H9 (cell line): Measurements from ENCODE around the gene NIM1K. TPM values are rescaled to one million over a fixed set of nuclear protein-coding genes. Genes with fewer than 3 reads are reported as not detected.

Experiments
- DNase-seq: peaks from one replicate; pipeline ENCODE4 v3.0.0-alpha.2; 2017
- H2AFZ ChIP-seq: one replicate; pipeline ENCODE4 v1.6.1; 2013; ENCODE audit warnings: mild to moderate bottlenecking, low read length, control low read depth, moderate library complexity
- H2AK5ac ChIP-seq: 2 replicates; pipeline ENCODE4 v1.6.1; 2013; ENCODE audit warnings: low read length, control low read depth, mixed read lengths; ENCODE audit not compliant: insufficient read length
- H2BK120ac ChIP-seq: one replicate; pipeline ENCODE4 v1.6.1; 2013; ENCODE audit warnings: low read depth, mild to moderate bottlenecking, low read length, control low read depth, inconsistent platforms; ENCODE audit not compliant: poor library complexity, severe bottlenecking
- H2BK12ac ChIP-seq: 2 replicates; pipeline ENCODE4 v1.6.1; 2013; ENCODE audit warnings: low read length, control low read depth, mixed read lengths, low read depth; ENCODE audit not compliant: insufficient read length
- H2BK15ac ChIP-seq: 2 replicates; pipeline ENCODE4 v1.6.1; 2013; ENCODE audit warnings: low read depth, low read length, control low read depth
- H2BK20ac ChIP-seq: one replicate; pipeline ENCODE4 v1.6.1; 2013; ENCODE audit warnings: low read depth, mild to moderate bottlenecking, low read length, control low read depth, inconsistent platforms; ENCODE audit not compliant: poor library complexity, severe bottlenecking
- H2BK5ac ChIP-seq: 2 replicates; pipeline ENCODE4 v1.6.1; 2013; ENCODE audit warnings: low read length, control low read depth, mixed read lengths; ENCODE audit not compliant: insufficient read length
- H3K14ac ChIP-seq: 2 replicates; pipeline ENCODE4 v1.6.1; 2013; ENCODE audit warnings: low read length, control low read depth; ENCODE audit not compliant: insufficient read depth
- H3K18ac ChIP-seq: 2 replicates; pipeline ENCODE4 v1.6.1; 2013; ENCODE audit warnings: low read depth, mild to moderate bottlenecking, mixed read lengths, low read length, control low read depth; ENCODE audit not compliant: insufficient read length
- H3K23ac ChIP-seq: 2 replicates; pipeline ENCODE4 v1.6.1; 2013; ENCODE audit warnings: low read length, control low read depth, mixed read lengths, low read depth; ENCODE audit not compliant: insufficient read length
- H3K23me2 ChIP-seq: 2 replicates; pipeline ENCODE4 v1.6.1; 2013; ENCODE audit warnings: low read depth, mild to moderate bottlenecking, mixed read lengths, low read length, control low read depth; ENCODE audit not compliant: insufficient read length, poor library complexity, severe bottlenecking
- H3K27ac ChIP-seq: 2 replicates; pipeline ENCODE4 v1.5.1; 2013; ENCODE audit warnings: low read length, control low read depth, mixed read lengths, low read depth; ENCODE audit not compliant: insufficient read length
- H3K27me3 ChIP-seq: 2 replicates; pipeline ENCODE4 v1.6.1; 2013; ENCODE audit warnings: low read length, control low read depth, inconsistent platforms; ENCODE audit not compliant: insufficient read depth
- H3K4ac ChIP-seq: 2 replicates; pipeline ENCODE4 v1.6.1; 2013; ENCODE audit warnings: low read depth, mild to moderate bottlenecking, control low read depth, inconsistent platforms, low read length, moderate library complexity
- H3K4me1 ChIP-seq: 2 replicates; pipeline ENCODE4 v1.6.1; 2013; ENCODE audit warnings: low read length, control low read depth, inconsistent platforms; ENCODE audit not compliant: insufficient read depth
- H3K4me2 ChIP-seq: 2 replicates; pipeline ENCODE4 v1.6.1; 2013; ENCODE audit warnings: low read length, control low read depth, mixed read lengths; ENCODE audit not compliant: insufficient read length, insufficient read depth
- H3K56ac ChIP-seq: 2 replicates; pipeline ENCODE4 v1.6.1; 2013; ENCODE audit warnings: low read depth, mild to moderate bottlenecking, mixed read lengths, low read length, control low read depth; ENCODE audit not compliant: insufficient read length
- H3K79me1 ChIP-seq: 2 replicates; pipeline ENCODE4 v1.6.1; 2013; ENCODE audit warnings: low read depth, mild to moderate bottlenecking, moderate library complexity, low read length, control low read depth, inconsistent platforms; ENCODE audit not compliant: insufficient read depth, poor library complexity, severe bottlenecking
- H3K79me2 ChIP-seq: 2 replicates; pipeline ENCODE4 v1.6.1; 2013; ENCODE audit warnings: low read length, control low read depth, inconsistent platforms; ENCODE audit not compliant: insufficient read depth
- H3K9ac ChIP-seq: 2 replicates; pipeline ENCODE4 v1.6.1; 2013; ENCODE audit warnings: low read length, control low read depth, mixed read lengths; ENCODE audit not compliant: insufficient read length; ENCODE audit errors: extremely low read depth
- H3K9me3 ChIP-seq: one replicate; pipeline ENCODE4 v1.6.1; 2013; ENCODE audit warnings: low read depth, low read length, inconsistent platforms; ENCODE audit not compliant: control insufficient read depth
- H3T11ph ChIP-seq: one replicate; pipeline ENCODE4 v1.6.1; 2013; ENCODE audit warnings: mild to moderate bottlenecking, low read length, control low read depth, inconsistent platforms
- H4K20me1 ChIP-seq: one replicate; pipeline ENCODE4 v1.6.1; 2013; ENCODE audit not compliant: control insufficient read depth, insufficient read length, insufficient read depth
- H4K5ac ChIP-seq: 2 replicates; pipeline ENCODE4 v1.6.1; 2013; ENCODE audit warnings: low read depth, mild to moderate bottlenecking, mixed read lengths, low read length, control low read depth; ENCODE audit not compliant: insufficient read length
- H4K8ac ChIP-seq: replicated peaks from 2 replicates; pipeline ENCODE4 v1.6.1; 2013; ENCODE audit warnings: low read length, control low read depth, mixed read lengths, low read depth; ENCODE audit not compliant: insufficient read length
- H4K91ac ChIP-seq: 2 replicates; pipeline ENCODE4 v1.6.1; 2013; ENCODE audit warnings: low read depth, mild to moderate bottlenecking, moderate library complexity, mixed read lengths, low read length, control low read depth; ENCODE audit not compliant: insufficient read length
- H3K27ac Mint-ChIP-seq, 3 experiments: 2 replicates in 2 of 3; 3 replicates in 1 of 3; pipeline ENCODE4 v1.8.0; 2020 to 2021; ENCODE audit warnings: mixed read lengths in 3 of 3, mild to moderate bottlenecking in 1 of 3, moderate library complexity in 1 of 3
- H3K27me3 Mint-ChIP-seq: 2 replicates; pipeline ENCODE4 v1.8.0; 2021; ENCODE audit warnings: low read depth, mild to moderate bottlenecking, moderate library complexity, mixed read lengths
- H3K36me3 Mint-ChIP-seq, 3 experiments: 2 replicates in 2 of 3; 3 replicates in 1 of 3; pipeline ENCODE4 v1.8.0; 2020 to 2021; ENCODE audit warnings: low read depth in 3 of 3, mixed read lengths in 3 of 3; ENCODE audit not compliant: insufficient read depth in 1 of 3
- H3K4me1 Mint-ChIP-seq, 2 experiments: 2 replicates each; pipeline ENCODE4 v1.8.0; 2020; ENCODE audit warnings: mixed read lengths in 2 of 2
- H3K4me3 Mint-ChIP-seq, 2 experiments: 2 replicates in 1 of 2; 3 replicates in 1 of 2; pipeline ENCODE4 v1.8.0; 2020 to 2021; ENCODE audit warnings: mild to moderate bottlenecking in 2 of 2, mixed read lengths in 2 of 2, moderate library complexity in 1 of 2
- H3K9me3 Mint-ChIP-seq, 2 experiments: 2 replicates in 1 of 2; 3 replicates in 1 of 2; pipeline ENCODE4 v1.8.0; 2020; ENCODE audit warnings: mild to moderate bottlenecking in 2 of 2, mixed read lengths in 2 of 2, moderate library complexity in 1 of 2
- CTCF ChIP-seq: fragments of 200-600 bp; sonication (generic); conservative IDR thresholded peaks from 3 replicates; pipeline ENCODE4 v1.8.0; 2021; ENCODE audit warnings: antibody characterized with exemption, mild to moderate bottlenecking
- WGBS: extraction: QIAGEN DNeasy Blood & Tissue Kit; methylation state at CpG from one replicate; pipeline ENCODE4 v1.1.7; 2013; ENCODE audit warnings: missing lambda C conversion rate, low lambda C conversion rate, mixed read lengths; ENCODE audit not compliant: insufficient read length; ENCODE audit errors: extremely low coverage; 5-methylcytosine and 5-hydroxymethylcytosine counted together
- total RNA-seq: library from RNA; stranded (reverse); gene quantifications from 2 replicates; pipeline ENCODE4 v1.2.1, GENCODE V29; 2021

NIM1K gene
- total RNA-seq, 1 experiment from 2014 or later: 0.07 TPM

GRCh38 chr5:43230707-43231106 lies 38.7 kb downstream of the NIM1K start:
- Histone ChIP-seq H3K14ac (no peak overlapping the region), H4K20me1 (no peaks in the 10 kb centered on the region), H4K91ac (no peak overlapping the region), H2BK5ac (no peak overlapping the region), H2BK120ac (no peak overlapping the region), H2BK15ac (no peak overlapping the region), H3T11ph (no peak overlapping the region), H3K9ac (no peak overlapping the region), H4K8ac (no peak overlapping the region), H3K4me2 (no peak overlapping the region), H3K79me2 (0 out of 2 replicates have a peak, but pooled peaks cover 2% of the 10 kb centered on the region), H3K27me3 (no peaks in the 10 kb centered on the region; the same call in 1 of the 2 replicates), H4K5ac (no peak overlapping the region), H2BK20ac (no peak overlapping the region), H3K79me1 (no peaks in the 10 kb centered on the region), H3K18ac (no peak overlapping the region), H3K4me1 (no peaks in the 10 kb centered on the region), H2AFZ (no peak overlapping the region), H3K56ac (no peak overlapping the region), H2BK12ac (no peak overlapping the region), H3K27ac (no peak overlapping the region), H3K23ac (no peak overlapping the region), H3K23me2 (no peaks in the 10 kb centered on the region), H3K9me3 (no peaks in the 10 kb centered on the region), H2AK5ac (no peak overlapping the region), H3K4ac (no peak overlapping the region)
- no peaks in the 10 kb centered on the region; a peak in 1 of 7 replicates for H3K36me3 Mint-ChIP-seq
- H3K27me3 Mint-ChIP-seq: no peaks in the 10 kb centered on the region; the same call in 1 of the 2 replicates
- no peaks in the 10 kb centered on the region for H3K4me1 Mint-ChIP-seq
- no peak for DNase-seq
- no peak for TF ChIP-seq CTCF
- no CpG with 5 or more reads among the region's 3 CpGs for WGBS
- no peak overlapping the region for H3K4me3 Mint-ChIP-seq
- no peak overlapping the region for H3K27ac Mint-ChIP-seq
- no peaks in the 10 kb centered on the region for H3K9me3 Mint-ChIP-seq
